ENCODE data around the gene GPR87. TPM values are rescaled to one million over a fixed set of nuclear protein-coding genes. Genes with fewer than 3 reads are reported as not detected.

The GPR87 gene
- total and polyA plus RNA-seq, 12 donors: 0.01 TPM; not detected in 11

DNA sequence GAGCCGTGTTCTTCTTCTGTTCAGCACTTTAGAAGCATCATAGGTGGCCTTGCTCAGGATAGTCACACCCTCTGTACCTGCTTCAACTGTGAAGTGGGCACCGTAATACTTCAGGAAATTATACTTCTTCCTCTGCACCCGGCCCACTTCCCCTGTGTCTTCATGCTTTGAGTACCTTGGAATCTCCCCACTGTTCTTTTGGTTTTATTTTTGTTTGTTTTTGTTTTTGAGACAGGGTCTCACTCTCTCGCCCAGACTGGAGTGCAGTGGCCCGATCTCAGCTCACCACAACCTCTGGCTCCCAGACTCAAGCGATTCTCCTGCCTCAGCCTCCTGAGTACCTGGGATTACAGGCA lies 40.0 kb downstream of the GPR87 start:
- TF ChIP-seq, protein P1, sequence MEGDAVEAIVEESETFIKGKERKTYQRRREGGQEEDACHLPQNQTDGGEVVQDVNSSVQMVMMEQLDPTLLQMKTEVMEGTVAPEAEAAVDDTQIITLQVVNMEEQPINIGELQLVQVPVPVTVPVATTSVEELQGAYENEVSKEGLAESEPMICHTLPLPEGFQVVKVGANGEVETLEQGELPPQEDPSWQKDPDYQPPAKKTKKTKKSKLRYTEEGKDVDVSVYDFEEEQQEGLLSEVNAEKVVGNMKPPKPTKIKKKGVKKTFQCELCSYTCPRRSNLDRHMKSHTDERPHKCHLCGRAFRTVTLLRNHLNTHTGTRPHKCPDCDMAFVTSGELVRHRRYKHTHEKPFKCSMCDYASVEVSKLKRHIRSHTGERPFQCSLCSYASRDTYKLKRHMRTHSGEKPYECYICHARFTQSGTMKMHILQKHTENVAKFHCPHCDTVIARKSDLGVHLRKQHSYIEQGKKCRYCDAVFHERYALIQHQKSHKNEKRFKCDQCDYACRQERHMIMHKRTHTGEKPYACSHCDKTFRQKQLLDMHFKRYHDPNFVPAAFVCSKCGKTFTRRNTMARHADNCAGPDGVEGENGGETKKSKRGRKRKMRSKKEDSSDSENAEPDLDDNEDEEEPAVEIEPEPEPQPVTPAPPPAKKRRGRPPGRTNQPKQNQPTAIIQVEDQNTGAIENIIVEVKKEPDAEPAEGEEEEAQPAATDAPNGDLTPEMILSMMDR (IDR thresholded peaks at IDR 0.05): no peak
- no peaks in the 10 kb centered on the region for H3K36me3 ChIP-seq
- WGBS, 2 donors: 75 to 83% methylated on average over 6 of the region's 6 CpGs
- H3K27me3 ChIP-seq: no peaks in the 10 kb centered on the region
- H3K4me3 ChIP-seq: peak overlapping the region in 6 of 10 donors; percentile 29 to 46 (median 36)
- peak in 3 of 8 donors; percentile 16 to 24 (median 21) for ATAC-seq
- no peaks in the 10 kb centered on the region for H3K9me3 ChIP-seq
- H3K4me1 ChIP-seq: peaks cover 0 to 42% (median 0%) of the 10 kb centered on the region in 9 donors
- intact Hi-C loops (cut with DNase I): no loop called here
- no peak for DNase-seq
- peak overlapping the region in 6 of 10 donors; percentile 15 to 78 (median 52) for H3K27ac ChIP-seq

DNA sequence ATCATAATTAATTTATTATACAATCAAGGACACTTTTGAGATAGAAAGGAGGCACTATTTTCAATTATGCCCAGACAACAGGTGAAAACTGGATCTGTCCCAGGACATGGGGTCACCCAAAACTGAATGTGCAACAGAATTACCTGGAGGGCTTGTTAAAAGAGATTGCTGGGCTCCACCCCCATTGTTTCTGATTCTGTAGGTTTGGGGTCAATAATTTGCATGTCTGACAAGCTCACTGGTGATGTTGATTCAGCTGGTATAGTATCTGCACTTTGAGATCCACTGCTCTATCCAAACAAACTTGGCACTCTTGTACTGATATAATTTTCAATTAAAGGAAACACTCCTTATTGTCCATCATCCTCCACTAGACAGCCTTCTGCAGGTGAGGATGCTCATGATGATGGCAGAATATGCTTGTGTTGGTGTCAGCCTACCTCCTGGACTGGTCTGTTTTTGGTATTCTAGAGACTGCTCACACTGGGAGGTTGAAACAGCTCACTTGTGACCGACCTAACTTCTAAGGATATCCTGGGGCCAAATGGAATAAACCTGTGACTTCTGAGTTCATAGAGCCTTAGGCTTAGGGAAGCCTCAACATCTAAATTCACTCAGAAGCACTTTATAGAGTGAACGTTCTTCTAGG lies 40.5 kb downstream of the GPR87 start:
- no peaks in the 10 kb centered on the region for H3K27me3 ChIP-seq
- TF ChIP-seq, protein P1 (IDR thresholded peaks at IDR 0.05): no peak
- intact Hi-C loops (cut with DNase I): no loop called here
- H3K36me3 ChIP-seq: no peaks in the 10 kb centered on the region
- H3K27ac ChIP-seq: peak overlapping the region in 5 of 10 donors; percentile 15 to 78 (median 55)
- H3K4me1 ChIP-seq: peaks cover 0 to 42% (median 0%) of the 10 kb centered on the region in 9 donors
- 68 to 71% methylated on average over 2 of the region's 2 CpGs for WGBS, 2 donors
- no peak for DNase-seq
- H3K9me3 ChIP-seq: no peaks in the 10 kb centered on the region
- peak in 1 of 8 donors; percentile 9 for ATAC-seq
- H3K4me3 ChIP-seq: peak overlapping the region in 6 of 10 donors; percentile 29 to 46 (median 36)

DNA sequence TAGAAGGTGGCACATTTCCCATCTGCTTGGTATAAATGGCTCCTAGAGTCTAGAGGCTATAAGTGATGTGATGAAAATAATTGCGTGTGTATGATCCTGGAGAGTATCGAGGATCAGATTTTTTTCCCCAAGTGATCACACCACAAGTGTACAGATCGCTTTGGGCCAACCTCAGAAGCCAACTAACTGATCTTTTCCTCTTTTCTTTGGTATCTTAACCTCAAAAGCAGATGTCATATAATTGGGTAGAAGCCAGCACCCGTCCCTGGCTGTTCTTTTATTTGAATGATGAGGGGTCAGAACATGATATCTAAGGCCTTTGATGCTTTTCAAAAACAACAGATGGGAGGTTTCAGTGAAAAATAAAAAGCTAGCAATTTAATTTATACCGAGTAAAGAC lies 41.5 kb downstream of the GPR87 start:
- intact Hi-C loops (cut with DNase I): no loop called here
- Histone ChIP-seq H3K9me3 (no peaks in the 10 kb centered on the region), H3K27me3 (no peaks in the 10 kb centered on the region), H3K36me3 (no peaks in the 10 kb centered on the region), H3K4me1 (peaks cover 0 to 42% (median 0%) of the 10 kb centered on the region in 9 donors), H3K4me3 (peak overlapping the region in 1 of 10 donors; percentile 38), H3K27ac (peak overlapping the region in 5 of 10 donors; percentile 1 to 68 (median 5))
- DNase-seq (no peak), ATAC-seq (no peak)
- 57 to 68% methylated on average over 5 of the region's 5 CpGs for WGBS, 2 donors
- TF ChIP-seq, protein P1 (IDR thresholded peaks at IDR 0.05): no peak

DNA sequence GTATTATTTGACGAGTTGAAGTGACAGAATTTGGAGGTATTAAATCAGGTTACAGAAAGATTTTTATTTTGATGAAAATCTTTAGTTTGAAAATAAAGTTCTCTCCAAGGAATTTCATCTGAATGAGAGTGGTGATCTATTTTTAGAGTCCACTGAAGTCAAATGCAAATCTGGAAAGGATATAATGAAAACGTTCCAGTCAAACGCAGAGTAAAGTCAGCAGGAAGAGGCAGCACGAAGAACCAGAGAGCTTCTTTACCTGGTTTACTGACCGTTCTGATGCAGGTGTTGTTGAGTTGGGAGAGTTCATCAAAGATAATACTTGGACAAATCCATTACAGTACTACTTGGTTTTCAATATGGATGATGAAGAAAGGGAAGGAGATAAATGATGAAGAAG lies 47.0 kb downstream of the GPR87 start:
- no peak for DNase-seq
- 45 to 49% methylated on average over 5 of the region's 5 CpGs for WGBS, 2 donors
- Histone ChIP-seq H3K9me3 (no peaks in the 10 kb centered on the region), H3K4me1 (peaks cover 0 to 43% (median 5%) of the 10 kb centered on the region in 9 donors), H3K27me3 (no peaks in the 10 kb centered on the region), H3K27ac (peak overlapping the region in 3 of 10 donors; percentile 3 to 45 (median 27)), H3K36me3 (no peaks in the 10 kb centered on the region), H3K4me3 (no peak overlapping the region)
- no peak for ATAC-seq
- TF ChIP-seq, protein P1 (IDR thresholded peaks at IDR 0.05): no peak
- intact Hi-C loops (cut with DNase I): loop anchor here in 1 of 10 donors (5.0 kb wide), 1 partner anchor 42 kb away; no protein-coding TSS in a partner anchor

Measured in heart right ventricle (tissue), 16 donors.